PC-3 (cell line): ENCODE measurements around the gene KDM7A. TPM values are rescaled to one million over a fixed set of nuclear protein-coding genes. Genes with fewer than 3 reads are reported as not detected.

Experiments
- ATAC-seq: fragments of 200-7000 bp; cut with Tn5 transposase; 2 replicates; pipeline ENCODE4 v1.9.1; 2020; ENCODE audit warnings: mild to moderate bottlenecking, moderate library complexity
- BruUV-seq: library from RNA; stranded (reverse); fragments of 400-500 nt; replicated peaks from 2 replicates; lab custom pipeline; 2021; lab: Mats Ljungman, UMichigan
- CTCF ChIA-PET: fragments of 300-600 bp; sonication (Branson Sonifier 250); formaldehyde crosslinking; loops from one replicate; lab custom pipeline; 2022; ENCODE audit warnings: antibody characterized with exemption; lab: Charles Lee
- POLR2A ChIA-PET: fragments of 300-600 bp; sonication (Branson Sonifier 250); formaldehyde crosslinking; loops from one replicate; lab custom pipeline; 2022; ENCODE audit warnings: antibody characterized with exemption; ENCODE audit not compliant: unreplicated experiment; lab: Charles Lee
- DNase-seq: peaks from one replicate; pipeline ENCODE4 v3.0.0-alpha.2; 2015
- H2AFZ ChIP-seq: fragments of 300-600 bp; sonication (generic); 2 replicates; pipeline ENCODE4 v1.6.0; 2016; ENCODE audit warnings: antibody characterized with exemption, low read length
- H3F3A ChIP-seq: fragments of 300-600 bp; sonication (generic); one replicate; pipeline ENCODE4 v1.6.0; 2017; ENCODE audit warnings: antibody characterized with exemption, low read length, control low read depth, mild to moderate bottlenecking; ENCODE audit not compliant: unreplicated experiment
- H3K27ac ChIP-seq: fragments of 300-600 bp; sonication (generic); 2 replicates; pipeline ENCODE4 v1.5.1; 2016; ENCODE audit warnings: mild to moderate bottlenecking, low read length
- H3K27me3 ChIP-seq: fragments of 300-600 bp; sonication (generic); 2 replicates; pipeline ENCODE4 v1.6.1; 2016; ENCODE audit warnings: low read length, mixed read lengths
- H3K36me3 ChIP-seq: fragments of 300-600 bp; sonication (generic); 2 replicates; pipeline ENCODE4 v1.6.1; 2016; ENCODE audit warnings: low read depth, mixed run types, low read length, mixed read lengths
- H3K4me1 ChIP-seq: fragments of 300-600 bp; sonication (generic); 2 replicates; pipeline ENCODE4 v1.5.1; 2016; ENCODE audit warnings: low read length; ENCODE audit not compliant: insufficient read depth
- H3K4me2 ChIP-seq: fragments of 300-600 bp; sonication (generic); 2 replicates; pipeline ENCODE4 v1.6.0; 2016; ENCODE audit warnings: low read length
- H3K4me3 ChIP-seq: fragments of 300-600 bp; sonication (generic); 2 replicates; pipeline ENCODE4 v1.5.1; 2016; ENCODE audit warnings: mild to moderate bottlenecking, low read length, mixed read lengths
- H3K79me2 ChIP-seq: fragments of 300-600 bp; sonication (generic); 2 replicates; pipeline ENCODE4 v1.6.1; 2017; ENCODE audit warnings: low read length, mixed read lengths
- H3K9ac ChIP-seq: fragments of 300-600 bp; sonication (generic); 2 replicates; pipeline ENCODE4 v1.6.0; 2016; ENCODE audit warnings: mild to moderate bottlenecking, low read length
- H3K9me2 ChIP-seq: fragments of 300-600 bp; sonication (generic); replicated peaks from 2 replicates; pipeline ENCODE4 v1.6.1; 2016; ENCODE audit warnings: mixed run types, low read length, mixed read lengths
- H3K9me3 ChIP-seq: fragments of 300-600 bp; sonication (generic); 2 replicates; pipeline ENCODE4 v1.6.1; 2016; ENCODE audit warnings: low read length, mixed read lengths
- H4K20me1 ChIP-seq: fragments of 300-600 bp; sonication (generic); 2 replicates; pipeline ENCODE4 v1.6.1; 2016; ENCODE audit warnings: low read length, mixed read lengths
- EZH2 ChIP-seq: fragments of 300-600 bp; sonication (generic); IDR thresholded peaks from one replicate; pipeline ENCODE4 v1.6.1; 2017; ENCODE audit warnings: antibody characterized with exemption, mild to moderate bottlenecking, low read length; ENCODE audit not compliant: unreplicated experiment
- EZH2phosphoT487 ChIP-seq: fragments of 300-600 bp; sonication (generic); IDR thresholded peaks from 2 replicates; pipeline ENCODE4 v1.6.1; 2018; ENCODE audit warnings: mild to moderate bottlenecking, antibody characterized with exemption, low read length, borderline replicate concordance
- intact Hi-C: fragments of 100-400 bp; cut with micrococcal nuclease; formaldehyde crosslinking; loops from 2 replicates; pipeline ENCODE4 v1.9.0; 2023
- total RNA-seq: library from RNA; depleted of rRNA; stranded (reverse); fragments of >200 nt; gene quantifications from 2 replicates; pipeline ENCODE4 v1.2.3, GENCODE V29; 2014
- TF ChIP-seq, protein P1 (sequence below): fragments of 300-600 bp; sonication (generic); conservative IDR thresholded peaks from 2 replicates; pipeline ENCODE4 v1.5.1; 2017; ENCODE audit warnings: antibody characterized with exemption, low read depth, mild to moderate bottlenecking, low read length

The KDM7A gene
- total RNA-seq, 1 experiment from 2014 or later: 2.8 TPM

- H3K9me3 ChIP-seq: no peaks in the 10 kb centered on the region
- ChIA-PET POLR2A (no interaction called here), CTCF (no interaction called here)
- DNase-seq: no peak
- H3K9ac ChIP-seq: no peak overlapping the region
- H3F3A ChIP-seq: peaks cover 7% of the 10 kb centered on the region
- no peak overlapping the region for H3K4me3 ChIP-seq
- ATAC-seq: no peak
- H3K27me3 ChIP-seq: no peaks in the 10 kb centered on the region
- H3K4me2 ChIP-seq: no peak overlapping the region
- peaks cover 22% of the 10 kb centered on the region for H3K4me1 ChIP-seq
- no peaks in the 10 kb centered on the region for H3K9me2 ChIP-seq
- no peaks in the 10 kb centered on the region for H4K20me1 ChIP-seq
- H3K36me3 ChIP-seq: peaks cover 14% of the 10 kb centered on the region
- H3K27ac ChIP-seq: no peak overlapping the region
- H2AFZ ChIP-seq: no peak overlapping the region
- TF ChIP-seq EZH2: no peak
- TF ChIP-seq EZH2phosphoT487: no peak
- TF ChIP-seq, protein P1, sequence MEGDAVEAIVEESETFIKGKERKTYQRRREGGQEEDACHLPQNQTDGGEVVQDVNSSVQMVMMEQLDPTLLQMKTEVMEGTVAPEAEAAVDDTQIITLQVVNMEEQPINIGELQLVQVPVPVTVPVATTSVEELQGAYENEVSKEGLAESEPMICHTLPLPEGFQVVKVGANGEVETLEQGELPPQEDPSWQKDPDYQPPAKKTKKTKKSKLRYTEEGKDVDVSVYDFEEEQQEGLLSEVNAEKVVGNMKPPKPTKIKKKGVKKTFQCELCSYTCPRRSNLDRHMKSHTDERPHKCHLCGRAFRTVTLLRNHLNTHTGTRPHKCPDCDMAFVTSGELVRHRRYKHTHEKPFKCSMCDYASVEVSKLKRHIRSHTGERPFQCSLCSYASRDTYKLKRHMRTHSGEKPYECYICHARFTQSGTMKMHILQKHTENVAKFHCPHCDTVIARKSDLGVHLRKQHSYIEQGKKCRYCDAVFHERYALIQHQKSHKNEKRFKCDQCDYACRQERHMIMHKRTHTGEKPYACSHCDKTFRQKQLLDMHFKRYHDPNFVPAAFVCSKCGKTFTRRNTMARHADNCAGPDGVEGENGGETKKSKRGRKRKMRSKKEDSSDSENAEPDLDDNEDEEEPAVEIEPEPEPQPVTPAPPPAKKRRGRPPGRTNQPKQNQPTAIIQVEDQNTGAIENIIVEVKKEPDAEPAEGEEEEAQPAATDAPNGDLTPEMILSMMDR: no peak
- intact Hi-C loops: no loop called here
- no TSS peak for BruUV-seq
- H3K79me2 ChIP-seq: peaks cover 28% of the 10 kb centered on the region
These were observed 121.0 kb downstream of the KDM7A start for GRCh38 chr7:140055833-140056232.

DNA sequence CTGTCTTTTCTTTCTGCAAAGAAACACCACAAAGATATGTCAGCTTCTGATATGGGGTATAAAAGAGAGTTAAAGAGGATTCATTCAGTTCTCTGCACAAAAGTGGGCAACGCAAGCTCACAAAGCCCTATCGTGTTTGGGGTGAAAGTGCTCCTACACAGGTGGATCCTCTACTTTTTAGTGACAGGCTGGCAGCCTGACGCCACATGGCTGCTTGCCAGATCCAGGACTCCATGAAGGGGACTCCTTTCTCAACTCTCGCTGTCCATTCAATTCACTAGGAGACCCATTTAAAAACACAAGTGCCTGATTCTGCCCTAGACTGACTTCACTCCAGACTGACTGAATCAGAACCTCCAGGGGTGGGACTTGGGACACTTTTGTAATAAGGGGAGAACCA, 122.0 kb downstream of the KDM7A start:
- Histone ChIP-seq H3K4me1 (peaks cover 16% of the 10 kb centered on the region), H3K4me3 (no peak overlapping the region), H3K9me3 (no peaks in the 10 kb centered on the region), H3K9ac (no peak overlapping the region), H3F3A (peaks cover 3% of the 10 kb centered on the region), H3K79me2 (peaks cover 30% of the 10 kb centered on the region), H2AFZ (no peak overlapping the region), H3K9me2 (no peaks in the 10 kb centered on the region), H3K27ac (no peak overlapping the region), H3K27me3 (no peaks in the 10 kb centered on the region), H3K4me2 (no peak overlapping the region), H4K20me1 (no peaks in the 10 kb centered on the region), H3K36me3 (peaks cover 14% of the 10 kb centered on the region)
- POLR2A ChIA-PET: no interaction called here
- CTCF ChIA-PET: interaction anchor here (0.5 kb wide), 1 partner anchor 19 kb away, joined by 5 read pairs; no protein-coding TSS in a partner anchor
- no TSS peak for BruUV-seq
- no peak for ATAC-seq
- TF ChIP-seq EZH2 (no peak), EZH2phosphoT487 (no peak)
- TF ChIP-seq, protein P1: no peak
- intact Hi-C loops: no loop called here
- DNase-seq: no peak

GRCh38 chr7:140053812-140054539, 122.8 kb downstream of the KDM7A start:
- POLR2A ChIA-PET: no interaction called here
- intact Hi-C loops: no loop called here

More at GRCh38 chr7:140053812-140054539, 122.8 kb downstream of the KDM7A start:
- Histone ChIP-seq H3K79me2 (peaks cover 27% of the 10 kb centered on the region), H3K36me3 (peaks cover 14% of the 10 kb centered on the region), H3K9me3 (no peaks in the 10 kb centered on the region), H3K4me2 (no peak overlapping the region), H4K20me1 (no peaks in the 10 kb centered on the region), H3K9me2 (no peaks in the 10 kb centered on the region), H3K9ac (no peak overlapping the region), H3K4me1 (peaks cover 15% of the 10 kb centered on the region), H3F3A (no peaks in the 10 kb centered on the region), H2AFZ (no peak overlapping the region), H3K27me3 (no peaks in the 10 kb centered on the region), H3K27ac (no peak overlapping the region), H3K4me3 (no peak overlapping the region)
- no peak for DNase-seq
- ATAC-seq: no peak
- CTCF ChIA-PET: interaction anchor here (0.5 kb wide), 1 partner anchor 19 kb away, joined by 5 read pairs; no protein-coding TSS in a partner anchor
- TF ChIP-seq EZH2 (no peak), EZH2phosphoT487 (no peak)
- TF ChIP-seq, protein P1: no peak
- no TSS peak for BruUV-seq
